Erythroblast (primary cell): ENCODE measurements around the gene AIFM2.
"Not testable (repeated sequence)": the region's sequence is repeated elsewhere in the genome, so short reads cannot be mapped to it uniquely, and the experiment has no call there.

ENCODE experiments used
- DNase-seq, 2 experiments: peaks; one replicate each; lab custom pipeline; 2025; lab: John Stamatoyannopoulos, UW
- GATA1 ChIP-seq: IDR thresholded peaks from 2 replicates; pipeline ENCODE4 v1.6.1; 2011; ENCODE audit warnings: low read depth, mild to moderate bottlenecking, control low read depth, low read length, moderate library complexity
- POLR2A ChIP-seq: IDR thresholded peaks from 2 replicates; pipeline ENCODE4 v1.6.1; 2011; ENCODE audit warnings: mild to moderate bottlenecking, low read length

The AIFM2 gene

GRCh38 chr10:70160798-70161197, 28.2 kb upstream of the AIFM2 start:
- TF ChIP-seq GATA1 (no peak), POLR2A (no peak)
- DNase-seq: no peak

GRCh38 chr10:70159366-70159765, 26.7 kb upstream of the AIFM2 start:
- not testable (repeated sequence) for DNase-seq

DNA sequence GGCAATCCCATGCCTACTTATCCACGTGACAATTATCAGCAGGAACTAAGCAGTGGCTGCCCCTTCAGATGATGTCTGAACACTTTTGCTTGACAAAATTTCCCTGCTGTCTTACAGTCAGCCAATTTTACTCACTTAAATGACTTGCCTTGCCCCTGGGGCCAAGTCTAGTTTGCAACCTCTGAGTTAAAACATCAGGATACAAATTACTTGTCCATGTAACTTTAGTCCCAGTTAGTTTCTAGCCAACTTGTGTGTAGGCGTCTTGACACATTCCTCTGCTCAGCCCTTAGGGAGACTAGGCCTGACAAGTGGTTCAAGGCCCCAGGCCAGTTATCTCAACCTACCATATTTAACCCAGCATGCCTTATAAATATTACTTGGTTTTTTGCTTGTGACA, 25.5 kb upstream of the AIFM2 start:
- DNase-seq: peak in 1 of 2 experiments; percentile 17
- TF ChIP-seq POLR2A (no peak), GATA1 (no peak)

GRCh38 chr10:70155255-70155838, 22.7 kb upstream of the AIFM2 start:
- DNase-seq: no peak
- TF ChIP-seq GATA1 (no peak), POLR2A (no peak)

DNA sequence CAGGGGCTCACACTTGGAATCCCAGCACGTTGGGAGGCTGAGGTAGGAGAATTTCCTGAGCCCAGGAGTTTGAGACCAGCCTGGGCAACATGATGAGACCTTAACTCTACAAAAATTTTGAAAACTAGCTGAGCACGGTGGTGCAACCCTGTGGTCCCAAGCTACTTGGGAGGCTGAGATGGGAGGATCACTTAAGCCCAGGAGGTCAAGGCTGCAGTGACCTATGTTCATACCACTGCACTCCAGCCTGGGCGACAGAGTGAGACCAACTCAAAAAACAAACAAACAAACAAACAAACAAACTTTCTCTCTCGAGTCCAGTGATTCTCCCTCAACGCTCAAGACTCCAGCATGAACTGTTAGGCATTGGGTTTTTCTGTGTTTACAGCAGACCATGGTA, 15.9 kb upstream of the AIFM2 start:
- DNase-seq: no peak
- TF ChIP-seq GATA1: no peak
- no peak for TF ChIP-seq POLR2A

DNA sequence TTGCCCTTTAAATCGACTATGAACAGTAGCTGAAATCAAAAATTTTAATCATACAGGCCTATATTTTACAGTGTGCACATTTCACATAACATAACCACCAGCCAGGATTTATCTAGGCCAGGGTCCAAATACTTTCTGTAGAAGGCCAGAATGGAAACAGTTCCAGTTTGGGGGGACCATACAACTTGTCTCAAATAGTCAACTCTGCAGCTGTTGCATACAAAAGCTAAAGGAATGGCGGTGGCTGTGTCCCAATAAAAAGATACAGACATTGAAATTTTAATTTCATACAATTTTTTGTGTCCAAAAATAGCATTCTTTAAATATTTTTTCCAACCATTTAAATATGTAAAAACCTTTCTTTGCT, 14.6 kb upstream of the AIFM2 start:
- no peak for DNase-seq
- no peak for TF ChIP-seq GATA1
- no peak for TF ChIP-seq POLR2A

DNA sequence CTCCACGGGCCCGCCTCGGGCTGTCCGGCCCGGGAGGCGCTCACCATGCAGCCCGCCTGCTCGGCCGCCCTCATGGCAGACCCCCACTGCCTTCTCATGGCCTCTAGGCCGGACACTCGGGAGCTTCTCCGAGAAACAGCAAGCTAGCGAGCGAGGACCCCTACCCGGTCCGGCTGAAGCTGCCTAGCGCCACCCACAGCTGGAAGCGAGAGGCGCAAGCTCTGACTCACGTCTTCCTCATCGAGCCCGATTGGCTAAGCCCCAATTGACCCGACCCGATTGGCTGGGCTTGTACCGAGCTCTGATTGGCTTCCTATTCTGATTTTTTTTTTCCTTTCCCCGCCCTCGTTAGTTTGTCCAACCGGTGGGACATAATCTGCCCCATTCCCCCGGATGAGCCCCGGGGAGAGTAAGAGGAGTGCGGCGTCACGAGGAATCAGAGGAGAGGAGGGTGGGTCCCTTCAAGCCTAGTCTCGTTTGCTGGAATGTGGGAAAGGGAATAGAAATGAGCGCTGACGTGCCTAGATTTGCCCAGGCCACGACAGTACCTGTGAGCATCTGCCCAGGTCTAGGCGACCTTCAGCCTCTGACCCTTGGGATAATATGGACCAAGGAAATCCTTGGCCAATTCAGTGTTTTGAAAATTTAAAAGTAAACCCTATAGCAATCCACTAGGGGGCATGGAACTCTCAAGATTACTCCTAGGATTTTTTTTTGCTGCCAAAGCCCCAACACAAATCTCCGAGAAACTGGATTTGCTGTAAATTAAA, 14.0 kb upstream of the AIFM2 start, which contains the start of gene TYSND1:
TSS of gene TYSND1 (minus strand) at position 212 of the 770 bp plus-strand sequence. CDS start at position 98, 114 bp downstream.
- TF ChIP-seq GATA1 (no peak), POLR2A (peak; percentile 67)
- DNase-seq: peak; percentile 95

- TF ChIP-seq POLR2A (no peak), GATA1 (no peak)
- DNase-seq: peak; percentile 85 to 86
Observed at GRCh38 chr10:70145666-70146488, 13.3 kb upstream of the AIFM2 start.

- DNase-seq: no peak
- TF ChIP-seq GATA1 (no peak), POLR2A (no peak)
Observed at GRCh38 chr10:70145166-70145665, 12.6 kb upstream of the AIFM2 start.

- TF ChIP-seq POLR2A (no peak), GATA1 (no peak)
- DNase-seq: no peak
Observed at GRCh38 chr10:70144372-70145110, 11.9 kb upstream of the AIFM2 start.

GRCh38 chr10:70142555-70142954, 9.9 kb upstream of the AIFM2 start:
- no peak for TF ChIP-seq POLR2A
- no peak for TF ChIP-seq GATA1

GRCh38 chr10:70140297-70140696, 7.7 kb upstream of the AIFM2 start:
- no peak for DNase-seq
- TF ChIP-seq POLR2A (no peak), GATA1 (no peak)

More at GRCh38 chr10:70142555-70142954, 9.9 kb upstream of the AIFM2 start:
- no peak for DNase-seq

GRCh38 chr10:70139997-70140250, 7.3 kb upstream of the AIFM2 start:
- TF ChIP-seq GATA1: no peak
- no peak for TF ChIP-seq POLR2A
- DNase-seq: no peak
